Mucosa of stomach (tissue), 1 donor: Measurements from ENCODE around the gene STYX.
A peak's percentile ranks its signal among the peaks of the same experiment; 100 is the strongest.

Experiments used
- H3K27me3 ChIP-seq: one replicate; pipeline ENCODE4 v1.7.0; 2013; ENCODE audit warnings: mild to moderate bottlenecking, low read length; ENCODE audit not compliant: control insufficient read depth, insufficient read depth
- H3K36me3 ChIP-seq: one replicate; pipeline ENCODE4 v1.7.0; 2013; ENCODE audit warnings: low read length; ENCODE audit not compliant: control insufficient read depth, insufficient read depth
- H3K4me1 ChIP-seq: one replicate; pipeline ENCODE4 v1.7.0; 2013; ENCODE audit warnings: mild to moderate bottlenecking, low read length; ENCODE audit not compliant: control insufficient read depth, insufficient read depth
- H3K4me3 ChIP-seq: one replicate; pipeline ENCODE4 v1.7.0; 2013; ENCODE audit warnings: low read length
- H3K9ac ChIP-seq: one replicate; pipeline ENCODE4 v1.7.0; 2013; ENCODE audit warnings: mild to moderate bottlenecking, low read length, moderate library complexity
- H3K9me3 ChIP-seq: one replicate; pipeline ENCODE4 v1.7.0; 2013; ENCODE audit warnings: mild to moderate bottlenecking, low read length, moderate library complexity; ENCODE audit not compliant: control insufficient read depth
- donor health status: Pancreatic carcinoma.

STYX gene

DNA sequence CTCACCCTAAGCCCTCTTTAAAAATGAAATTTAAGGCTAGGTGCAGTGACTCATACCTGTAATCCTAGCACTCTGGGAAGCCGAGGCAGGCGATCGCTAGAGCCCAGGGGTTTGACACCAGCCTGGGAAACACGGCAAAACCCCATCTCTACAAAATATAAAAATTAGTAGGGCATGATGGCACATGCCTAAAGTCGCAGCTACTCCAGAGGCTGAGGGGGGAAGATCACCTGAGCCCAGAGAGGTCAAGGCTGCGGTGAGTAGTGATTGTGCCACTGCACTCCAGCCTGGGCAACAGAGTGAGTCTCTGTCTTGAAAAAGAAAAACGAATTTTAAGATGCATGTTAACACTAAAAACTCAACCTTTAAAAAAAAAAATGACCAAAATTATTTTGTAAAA lies 48.7 kb downstream of the STYX start:
- Histone ChIP-seq H3K4me1 (no peaks in the 10 kb centered on the region), H3K9me3 (no peaks in the 10 kb centered on the region), H3K27me3 (no peaks in the 10 kb centered on the region), H3K4me3 (no peak overlapping the region), H3K9ac (no peak overlapping the region), H3K36me3 (no peaks in the 10 kb centered on the region)

DNA sequence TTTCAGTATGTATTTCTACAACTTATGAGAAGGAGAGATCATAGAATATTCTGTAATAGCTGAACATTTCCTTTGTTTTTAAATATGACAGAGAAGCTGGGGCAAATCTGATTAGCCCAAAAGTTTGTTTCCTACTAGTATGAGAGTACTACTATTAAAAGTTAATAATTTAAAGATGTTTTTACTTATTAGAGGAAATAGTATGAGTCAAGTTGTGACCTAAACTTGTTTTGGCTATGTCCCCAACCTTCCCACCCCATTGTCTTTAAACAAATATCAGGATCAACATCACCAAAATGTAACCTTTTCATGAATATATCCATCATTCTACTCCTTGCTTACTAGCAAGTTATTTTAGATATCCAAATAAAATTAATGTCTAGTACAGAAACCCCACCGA lies 50.9 kb downstream of the STYX start:
- no peaks in the 10 kb centered on the region for H3K4me1 ChIP-seq
- H3K36me3 ChIP-seq = no peaks in the 10 kb centered on the region
- no peaks in the 10 kb centered on the region for H3K9me3 ChIP-seq
- no peak overlapping the region for H3K9ac ChIP-seq
- no peaks in the 10 kb centered on the region for H3K27me3 ChIP-seq
- no peak overlapping the region for H3K4me3 ChIP-seq

DNA sequence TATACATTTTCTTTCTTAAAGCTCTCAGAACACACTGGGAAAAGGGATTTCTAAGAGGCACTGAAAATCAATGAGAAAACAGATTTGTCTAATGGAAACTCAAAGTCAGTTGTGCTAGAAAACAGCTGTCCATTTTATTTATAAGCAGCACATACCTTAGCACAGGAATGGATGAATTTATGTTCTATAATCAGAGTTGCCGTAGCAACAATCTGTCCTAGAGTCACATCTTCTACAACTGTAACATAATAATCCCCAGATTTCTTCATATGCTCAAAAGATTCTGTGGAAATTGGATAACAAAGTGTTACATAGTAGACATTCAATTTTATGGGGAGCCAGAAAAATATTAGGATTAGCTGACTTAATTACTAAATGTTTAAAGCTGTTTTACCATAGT lies 51.7 kb downstream of the STYX start:
- Histone ChIP-seq H3K36me3 (no peaks in the 10 kb centered on the region), H3K9me3 (no peaks in the 10 kb centered on the region), H3K4me3 (no peak overlapping the region), H3K9ac (no peak overlapping the region), H3K27me3 (no peaks in the 10 kb centered on the region), H3K4me1 (no peaks in the 10 kb centered on the region)

DNA sequence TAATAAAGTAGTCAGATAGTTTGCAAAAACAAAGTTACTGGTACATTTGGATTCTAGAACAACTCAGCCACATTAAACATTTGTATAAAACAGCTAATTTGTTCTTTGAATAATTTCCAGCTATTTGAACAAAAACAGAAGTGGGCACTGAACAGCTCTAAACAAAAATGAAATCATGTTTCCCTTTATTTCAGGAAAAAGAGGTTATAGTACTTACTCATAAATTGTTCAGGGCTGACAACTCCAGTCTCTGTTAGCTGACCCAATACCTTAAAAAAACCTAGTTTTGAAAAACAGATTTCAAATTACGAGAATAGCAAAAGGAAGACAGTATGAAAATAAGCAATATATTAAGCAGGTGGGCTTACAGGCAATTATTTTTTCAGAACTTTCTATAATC lies 53.2 kb downstream of the STYX start:
- H3K27me3 ChIP-seq = no peaks in the 10 kb centered on the region
- H3K4me1 ChIP-seq = no peaks in the 10 kb centered on the region
- no peaks in the 10 kb centered on the region for H3K9me3 ChIP-seq
- no peak overlapping the region for H3K9ac ChIP-seq
- no peak overlapping the region for H3K4me3 ChIP-seq
- no peaks in the 10 kb centered on the region for H3K36me3 ChIP-seq

DNA sequence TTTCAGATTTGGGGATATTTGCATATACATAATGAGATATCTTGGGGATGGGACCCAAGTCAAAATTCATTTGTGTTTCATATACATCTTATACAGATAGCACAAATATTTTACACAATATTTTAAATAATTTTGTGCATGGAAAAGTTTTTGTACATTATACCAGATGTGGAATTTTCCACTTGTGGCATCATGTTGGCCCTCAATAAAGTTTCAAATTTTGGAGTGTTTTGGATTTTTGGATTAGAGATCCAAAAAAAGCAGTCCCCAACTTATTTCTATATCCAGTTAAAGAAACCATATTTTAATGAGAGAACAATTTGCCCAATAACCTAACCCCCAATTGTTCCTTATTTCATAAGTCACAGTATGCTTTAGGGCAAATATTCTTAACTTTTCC lies 56.9 kb downstream of the STYX start:
- Histone ChIP-seq H3K36me3 (no peaks in the 10 kb centered on the region), H3K4me3 (no peak overlapping the region), H3K4me1 (peaks cover 6% of the 10 kb centered on the region), H3K9me3 (no peaks in the 10 kb centered on the region), H3K9ac (no peak overlapping the region), H3K27me3 (no peaks in the 10 kb centered on the region)

DNA sequence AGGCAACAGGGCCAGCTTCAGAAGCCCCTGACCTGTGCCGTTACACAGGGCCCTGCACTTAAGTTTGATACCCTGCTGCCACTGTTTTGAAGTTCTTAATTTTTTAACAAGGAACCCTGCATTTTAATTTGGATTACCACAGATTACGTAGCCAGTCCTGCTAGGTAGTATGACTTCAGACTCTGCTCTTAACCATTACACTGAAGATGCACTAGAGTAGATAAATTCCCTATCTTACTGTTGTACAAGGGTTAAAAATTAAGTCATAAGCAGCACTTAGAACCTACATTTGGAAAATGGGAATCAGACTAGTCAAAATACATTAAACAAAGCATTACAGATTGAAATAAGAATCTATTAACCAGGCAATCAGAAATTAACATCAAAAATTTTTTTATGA lies 59.2 kb downstream of the STYX start:
- Histone ChIP-seq H3K4me3 (no peak overlapping the region), H3K36me3 (no peaks in the 10 kb centered on the region), H3K27me3 (no peaks in the 10 kb centered on the region), H3K4me1 (peaks cover 6% of the 10 kb centered on the region), H3K9ac (no peak overlapping the region), H3K9me3 (no peaks in the 10 kb centered on the region)

DNA sequence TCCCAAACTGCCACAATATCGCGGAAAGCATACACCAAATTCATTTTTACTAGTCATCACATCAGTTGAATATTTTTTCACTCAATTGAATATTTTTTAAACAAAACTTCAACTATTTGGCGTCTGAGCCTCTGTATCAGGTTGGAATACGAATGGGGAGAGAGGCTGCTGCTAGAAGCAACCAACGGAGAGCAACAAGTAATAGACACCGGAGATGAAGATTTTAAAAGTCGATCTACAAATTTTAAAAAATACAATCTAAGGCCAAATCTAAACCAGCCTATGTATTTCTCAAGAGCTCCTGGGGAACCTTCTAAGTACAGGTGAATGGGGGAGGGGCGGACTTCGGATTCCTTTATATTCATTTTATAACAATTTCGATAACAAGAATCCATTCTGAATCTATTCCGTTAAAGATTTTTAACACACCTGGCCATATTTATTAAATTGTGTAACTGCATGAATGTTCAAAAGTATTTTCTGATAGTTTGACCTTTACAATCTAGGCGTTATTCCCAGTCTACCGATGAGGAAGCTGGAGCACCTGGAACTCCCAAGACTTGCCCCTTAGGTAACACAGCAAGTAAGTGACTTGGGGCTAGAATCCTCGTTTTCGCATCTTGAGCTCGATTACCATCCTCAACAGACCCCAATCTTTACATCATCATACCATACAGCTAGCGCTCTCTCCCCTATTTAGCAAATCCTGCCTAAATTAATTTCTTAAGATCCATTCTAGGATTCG lies 60.2 kb downstream of the STYX start:
- H3K27me3 ChIP-seq = no peaks in the 10 kb centered on the region
- no peaks in the 10 kb centered on the region for H3K9me3 ChIP-seq
- no peaks in the 10 kb centered on the region for H3K36me3 ChIP-seq
- H3K4me1 ChIP-seq = peaks cover 6% of the 10 kb centered on the region
- peak overlapping the region; percentile 67 for H3K9ac ChIP-seq
- peak overlapping the region; percentile 64 for H3K4me3 ChIP-seq

DNA sequence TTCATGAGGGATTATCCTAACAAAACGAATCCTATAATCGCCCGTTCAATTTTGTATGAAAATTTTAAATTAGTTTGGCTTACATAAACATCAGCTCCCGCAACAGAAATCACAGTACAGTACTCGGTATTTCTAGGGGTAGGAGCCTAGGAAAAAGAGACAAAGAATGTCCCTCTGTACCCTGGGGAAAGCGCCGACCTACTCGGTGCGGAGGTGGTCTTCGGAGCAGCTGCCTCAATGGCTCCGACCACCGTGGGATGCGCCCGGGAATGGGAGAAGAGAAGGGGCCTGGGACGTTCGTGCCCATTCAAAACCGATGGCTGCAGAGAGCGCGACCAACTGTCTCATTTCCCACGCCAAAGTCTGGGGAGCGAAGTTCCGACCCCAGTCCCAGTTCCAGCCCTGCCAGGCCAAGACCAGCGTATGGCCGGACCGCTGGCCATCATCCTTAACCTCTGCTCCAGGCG lies 60.8 kb downstream of the STYX start:
- H3K9ac ChIP-seq = peak overlapping the region; percentile 67
- peaks cover 6% of the 10 kb centered on the region for H3K4me1 ChIP-seq
- H3K9me3 ChIP-seq = no peaks in the 10 kb centered on the region
- no peaks in the 10 kb centered on the region for H3K27me3 ChIP-seq
- no peaks in the 10 kb centered on the region for H3K36me3 ChIP-seq
- peak overlapping the region; percentile 64 for H3K4me3 ChIP-seq

DNA sequence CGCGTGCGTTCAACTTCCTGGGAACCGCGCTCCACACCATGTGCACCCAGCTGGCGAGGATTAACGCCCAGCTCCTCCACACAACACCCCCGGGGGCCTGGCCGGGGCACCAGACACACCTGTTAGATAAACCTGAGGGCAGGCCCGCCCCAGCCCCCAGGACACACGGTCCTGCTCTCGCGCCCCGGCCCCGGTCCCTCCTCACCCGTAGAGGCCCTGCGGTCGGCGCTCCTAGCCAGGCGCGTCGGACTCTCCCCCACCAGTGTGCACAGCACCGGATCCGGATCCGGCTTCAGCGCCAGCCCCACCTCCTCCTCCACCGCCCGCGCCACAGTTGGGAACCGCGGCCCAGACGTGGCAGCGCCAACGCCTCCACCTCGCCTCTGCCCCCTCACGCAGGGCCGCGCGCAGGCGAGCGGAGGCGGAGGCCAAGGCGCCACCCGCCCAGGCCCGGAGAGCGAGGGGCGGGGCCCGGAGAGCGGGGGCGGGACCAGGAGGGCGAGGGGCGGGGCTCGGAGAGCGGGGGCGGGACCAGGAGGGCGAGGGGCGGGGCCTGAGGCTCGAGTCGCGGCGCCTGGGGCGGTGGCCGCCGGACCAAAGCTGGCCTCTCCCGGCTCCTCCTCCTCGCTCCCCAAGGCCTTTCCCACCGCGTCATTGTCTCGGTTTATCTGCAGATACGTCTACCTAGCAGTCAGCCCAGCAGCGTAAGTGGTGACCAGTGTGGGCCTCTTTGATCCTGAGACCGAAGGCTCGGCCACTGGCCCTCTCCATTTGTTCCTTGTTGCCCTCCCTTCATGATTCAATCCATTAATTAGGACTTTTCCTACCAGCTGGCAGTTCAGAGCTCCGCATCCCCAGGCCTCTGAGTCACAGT lies 61.5 kb downstream of the STYX start, which contains the start of gene GNPNAT1:
Gene GNPNAT1, minus strand, starts transcription at position 385 of the 874 bp plus-strand sequence. CDS start 6,957 bp downstream, outside the sequence.
- peak within 1 kb of the TSS; percentile 72 for H3K9ac ChIP-seq
- H3K36me3 ChIP-seq = no peaks in the 10 kb centered on the region
- no peaks in the 10 kb centered on the region for H3K9me3 ChIP-seq
- H3K4me1 ChIP-seq = peaks cover 6% of the 10 kb centered on the region
- H3K4me3 ChIP-seq = peak within 1 kb of the TSS; percentile 64
- no peaks in the 10 kb centered on the region for H3K27me3 ChIP-seq

DNA sequence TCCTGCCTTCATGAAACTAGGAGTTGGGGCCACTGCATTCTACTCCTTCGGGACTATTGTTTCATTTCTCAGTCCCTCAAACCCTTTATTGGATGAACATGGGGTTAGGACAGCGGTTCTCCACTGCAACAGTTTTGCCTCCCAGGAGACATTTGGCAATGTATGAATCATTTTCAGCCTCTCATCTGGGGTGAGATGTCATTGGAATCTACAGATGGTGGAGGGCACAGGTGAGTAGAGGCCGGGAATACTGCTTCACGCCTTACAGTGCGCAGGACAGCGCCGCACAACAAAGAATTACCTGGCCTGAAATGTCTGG lies 62.1 kb downstream of the STYX start:
- H3K27me3 ChIP-seq = no peaks in the 10 kb centered on the region
- peaks cover 6% of the 10 kb centered on the region for H3K4me1 ChIP-seq
- H3K4me3 ChIP-seq = peak overlapping the region; percentile 18
- H3K9me3 ChIP-seq = no peaks in the 10 kb centered on the region
- no peaks in the 10 kb centered on the region for H3K36me3 ChIP-seq
- peak overlapping the region; percentile 72 for H3K9ac ChIP-seq

DNA sequence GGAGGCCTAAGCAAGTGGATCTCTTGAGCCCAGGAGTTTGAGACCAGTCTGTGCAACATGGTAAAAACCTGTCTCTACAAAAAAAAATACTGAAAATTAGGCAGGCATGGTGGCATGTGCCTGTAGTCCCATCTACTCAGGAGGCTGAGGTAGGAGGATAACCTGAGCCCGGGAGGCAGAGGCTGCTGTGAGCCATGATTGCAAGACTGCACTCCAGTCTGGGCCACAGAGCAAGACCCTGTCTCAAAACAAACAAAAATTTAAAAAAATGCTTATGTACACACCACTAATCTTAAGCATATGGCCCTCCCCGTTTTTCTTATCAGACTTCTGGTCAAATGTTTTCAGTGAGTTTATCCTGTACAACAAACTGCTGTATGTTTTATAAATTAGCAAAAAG lies 63.1 kb downstream of the STYX start:
- Histone ChIP-seq H3K9ac (no peak overlapping the region), H3K36me3 (no peaks in the 10 kb centered on the region), H3K4me1 (peaks cover 6% of the 10 kb centered on the region), H3K9me3 (no peaks in the 10 kb centered on the region), H3K27me3 (no peaks in the 10 kb centered on the region), H3K4me3 (no peak overlapping the region)

DNA sequence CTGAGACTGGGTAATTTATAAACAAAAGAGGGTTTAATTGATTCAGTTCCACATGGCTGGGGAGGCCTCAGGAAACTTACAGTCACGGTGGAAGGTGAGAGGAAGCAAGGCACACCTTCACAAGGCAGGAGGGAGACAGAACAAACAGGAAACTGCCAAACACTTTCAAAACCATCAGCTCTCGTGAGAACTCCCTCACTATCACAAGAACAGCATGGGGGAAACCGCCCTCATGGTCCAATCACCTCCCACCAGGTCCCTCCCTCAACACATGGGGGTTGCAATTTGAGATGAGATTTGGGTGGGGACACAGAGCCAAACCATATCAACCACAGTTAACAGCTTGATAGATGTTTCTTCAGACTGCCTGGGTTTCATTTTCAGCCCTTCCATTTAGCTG lies 67.7 kb downstream of the STYX start:
- Histone ChIP-seq H3K36me3 (no peaks in the 10 kb centered on the region), H3K4me1 (no peaks in the 10 kb centered on the region)

More for the DNA sequence above, 67.7 kb downstream of the STYX start:
- H3K9me3 ChIP-seq = no peaks in the 10 kb centered on the region
- H3K27me3 ChIP-seq = no peaks in the 10 kb centered on the region
- no peak overlapping the region for H3K9ac ChIP-seq
- H3K4me3 ChIP-seq = no peak overlapping the region
